GM12865 (cell line): ENCODE data around the gene SLC35F4.

Experiments
- DNase-seq: peaks from one replicate; pipeline ENCODE4 v3.0.0; 2010; ENCODE audit warnings: low read depth
- H3K4me3 ChIP-seq: 2 replicates; pipeline ENCODE4 v1.5.1; 2011; ENCODE audit warnings: mild to moderate bottlenecking, low read depth, low read length, control low read depth
- CTCF ChIP-seq: IDR thresholded peaks from 2 replicates; pipeline ENCODE4 v1.5.1; 2011; ENCODE audit warnings: low read length, control low read depth, low read depth, inconsistent platforms; ENCODE audit not compliant: insufficient read depth; ENCODE audit errors: missing control alignments

SLC35F4 gene

DNA sequence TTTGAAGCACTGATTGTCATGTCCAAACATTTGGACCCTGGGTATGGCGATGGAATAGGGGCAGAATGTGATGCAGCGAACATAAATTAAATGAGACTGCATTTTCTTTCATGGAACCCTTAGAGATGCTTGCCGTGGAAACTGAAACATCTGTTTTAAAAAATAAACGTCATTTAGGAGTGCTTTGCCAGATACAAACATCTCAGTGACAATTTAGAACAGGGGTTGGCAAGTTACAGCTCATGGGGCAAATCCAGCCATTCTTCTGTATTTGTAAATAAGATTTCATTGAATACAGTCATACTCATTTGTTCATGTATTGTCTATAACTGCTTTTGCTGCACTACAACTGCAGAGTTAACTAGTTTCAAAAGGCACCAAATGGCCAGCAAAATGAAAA is 51.2 kb downstream of the SLC35F4 start:
- no peak overlapping the region for H3K4me3 ChIP-seq
- no peak for TF ChIP-seq CTCF
- no peak for DNase-seq

GRCh38 chr14:57812741-57813140 is 53.2 kb downstream of the SLC35F4 start:
- no peak for DNase-seq
- no peak for TF ChIP-seq CTCF
- no peak overlapping the region for H3K4me3 ChIP-seq

GRCh38 chr14:57811998-57812546 is 53.8 kb downstream of the SLC35F4 start:
- TF ChIP-seq CTCF = no peak
- no peak for DNase-seq
- no peak overlapping the region for H3K4me3 ChIP-seq

DNA sequence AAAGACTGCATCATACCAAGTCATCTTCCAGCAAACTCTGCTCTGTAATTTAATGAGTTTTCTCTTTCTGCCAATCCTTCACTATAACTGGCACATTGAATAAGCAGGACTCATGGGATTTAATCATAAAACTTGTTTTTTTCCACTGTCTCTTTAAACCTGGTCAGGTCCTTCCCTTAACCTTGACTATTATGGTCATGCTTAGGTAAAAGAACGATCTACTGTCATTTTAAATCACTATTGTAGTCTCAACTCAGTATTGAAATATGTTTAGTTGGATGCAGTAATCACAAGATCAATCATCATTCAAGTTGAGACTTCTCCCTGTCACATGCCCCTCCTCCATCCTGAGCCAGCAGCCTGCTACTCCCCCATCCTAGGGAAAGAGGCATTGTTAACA is 56.1 kb downstream of the SLC35F4 start:
- H3K4me3 ChIP-seq = no peak overlapping the region
- DNase-seq = no peak
- no peak for TF ChIP-seq CTCF

GRCh38 chr14:57797160-57797559 is 68.7 kb downstream of the SLC35F4 start:
- DNase-seq = no peak
- TF ChIP-seq CTCF = no peak
- H3K4me3 ChIP-seq = no peak overlapping the region

GRCh38 chr14:57796556-57796955 is 69.3 kb downstream of the SLC35F4 start:
- no peak for TF ChIP-seq CTCF

GRCh38 chr14:57785058-57785457 is 80.8 kb downstream of the SLC35F4 start:
- no peak for TF ChIP-seq CTCF
- H3K4me3 ChIP-seq = no peak overlapping the region
- no peak for DNase-seq

More at GRCh38 chr14:57796556-57796955, 69.3 kb downstream of the SLC35F4 start:
- no peak for DNase-seq
- no peak overlapping the region for H3K4me3 ChIP-seq
